GM19351 (cell line): ENCODE measurements around the gene CLEC18C.
"Not testable (repeated sequence)": the region's sequence is repeated elsewhere in the genome, so short reads cannot be mapped to it uniquely, and the experiment has no call there.

Experiments
- ATAC-seq: cut with Tn5 transposase; IDR thresholded peaks from one replicate; pipeline ENCODE4 v1.9.1; 2021; ENCODE audit warnings: mild to moderate bottlenecking, moderate library complexity; ENCODE audit not compliant: unreplicated experiment

The CLEC18C gene

GRCh38 chr16:70159355-70160348 lies 13.9 kb upstream of the CLEC18C start:
- ATAC-seq: no peak

- ATAC-seq: no peak
Measured at GRCh38 chr16:70160388-70160787, 13.2 kb upstream of the CLEC18C start.

GRCh38 chr16:70160821-70161220 lies 12.8 kb upstream of the CLEC18C start:
- ATAC-seq: no peak

GRCh38 chr16:70161350-70161749 lies 12.2 kb upstream of the CLEC18C start:
- no peak for ATAC-seq

GRCh38 chr16:70162041-70162451 lies 11.5 kb upstream of the CLEC18C start:
- ATAC-seq: no peak

- ATAC-seq: no peak
Measured at GRCh38 chr16:70163596-70163995, 10.0 kb upstream of the CLEC18C start.

- not testable (repeated sequence) for ATAC-seq
Measured at GRCh38 chr16:70166688-70167087, 6.9 kb upstream of the CLEC18C start.

- not testable (repeated sequence) for ATAC-seq
Measured at GRCh38 chr16:70173916-70174315, 329 bp downstream of the CLEC18C start.

GRCh38 chr16:70174387-70174932 lies 873 bp downstream of the CLEC18C start:
- ATAC-seq: not testable (repeated sequence)

- not testable (repeated sequence) for ATAC-seq
Measured at GRCh38 chr16:70187858-70188607, 14.4 kb downstream of the CLEC18C start.

- not testable (repeated sequence) for ATAC-seq
Measured at GRCh38 chr16:70188608-70188915, 15.0 kb downstream of the CLEC18C start.

- not testable (repeated sequence) for ATAC-seq
Measured at GRCh38 chr16:70190574-70190973, 17.0 kb downstream of the CLEC18C start.

GRCh38 chr16:70196683-70197300 lies 23.2 kb downstream of the CLEC18C start:
- ATAC-seq: not testable (repeated sequence)

GRCh38 chr16:70197611-70198010 lies 24.0 kb downstream of the CLEC18C start:
- ATAC-seq: not testable (repeated sequence)

- ATAC-seq: not testable (repeated sequence)
Measured at GRCh38 chr16:70198230-70198629, 24.6 kb downstream of the CLEC18C start.

GRCh38 chr16:70198666-70199065 lies 25.1 kb downstream of the CLEC18C start:
- not testable (repeated sequence) for ATAC-seq

- ATAC-seq: not testable (repeated sequence)
Measured at GRCh38 chr16:70199170-70199569, 25.6 kb downstream of the CLEC18C start.

- not testable (repeated sequence) for ATAC-seq
Measured at GRCh38 chr16:70200063-70200462, 26.5 kb downstream of the CLEC18C start.

- not testable (repeated sequence) for ATAC-seq
Measured at GRCh38 chr16:70203508-70203907, 29.9 kb downstream of the CLEC18C start.

- ATAC-seq: not testable (repeated sequence)
Measured at GRCh38 chr16:70204010-70204409, 30.4 kb downstream of the CLEC18C start.
